Colonic mucosa (tissue), 4 donors: Measurements from ENCODE around the gene HUNK. TPM values are rescaled to one million over a fixed set of nuclear protein-coding genes. Genes with fewer than 3 reads are reported as not detected.

Experiments
- DNase-seq: peaks from one replicate; pipeline ENCODE4 v3.0.0-alpha.2; 2020
- H3K27ac ChIP-seq: fragments of 200-600 bp; one replicate; pipeline ENCODE4 v1.8.0; 2021
- H3K27me3 ChIP-seq: fragments of 200-600 bp; one replicate; pipeline ENCODE4 v1.8.0; 2021
- H3K36me3 ChIP-seq: fragments of 200-600 bp; one replicate; pipeline ENCODE4 v1.8.0; 2021
- H3K4me1 ChIP-seq: fragments of 200-600 bp; one replicate; pipeline ENCODE4 v1.8.0; 2021; ENCODE audit warnings: mild to moderate bottlenecking
- H3K4me3 ChIP-seq: fragments of 200-600 bp; one replicate; pipeline ENCODE4 v1.8.0; 2021
- H3K9ac ChIP-seq, 2 donors: one replicate each; pipeline ENCODE4 v1.7.0; 2013; ENCODE audit warnings: control low read depth in 2 of 2, low read depth in 2 of 2, low read length in 2 of 2
- H3K9me3 ChIP-seq: fragments of 200-600 bp; one replicate; pipeline ENCODE4 v1.8.0; 2021
- CTCF ChIP-seq: fragments of 200-600 bp; IDR thresholded peaks from one replicate; pipeline ENCODE4 v1.8.0; 2022; ENCODE audit warnings: antibody characterized with exemption, mild to moderate bottlenecking
- intact Hi-C: fragments of 100-400 bp; cut with DNase I; formaldehyde crosslinking; loops from one replicate; pipeline ENCODE4 v1.14.1; 2022
- total RNA-seq, 2 donors: library from RNA; stranded (reverse); fragmentation: NEBNext Ultra II Directional in 1 of 2; extraction: Animal tissue kit (Norgen Biotek cat#: 25700) in 1 of 2; gene quantifications; one replicate each; pipeline ENCODE4 v1.2.1, GENCODE V29; 2021
- donor health status: healthy.
- donor health status: DM: no; HTN: no; CAD: no.
- donor health status: DM: no; HTN: no; CAD: no.

HUNK gene
- total RNA-seq, 2 donors from 2014 or later, result 7.2 to 13.0 TPM

DNA sequence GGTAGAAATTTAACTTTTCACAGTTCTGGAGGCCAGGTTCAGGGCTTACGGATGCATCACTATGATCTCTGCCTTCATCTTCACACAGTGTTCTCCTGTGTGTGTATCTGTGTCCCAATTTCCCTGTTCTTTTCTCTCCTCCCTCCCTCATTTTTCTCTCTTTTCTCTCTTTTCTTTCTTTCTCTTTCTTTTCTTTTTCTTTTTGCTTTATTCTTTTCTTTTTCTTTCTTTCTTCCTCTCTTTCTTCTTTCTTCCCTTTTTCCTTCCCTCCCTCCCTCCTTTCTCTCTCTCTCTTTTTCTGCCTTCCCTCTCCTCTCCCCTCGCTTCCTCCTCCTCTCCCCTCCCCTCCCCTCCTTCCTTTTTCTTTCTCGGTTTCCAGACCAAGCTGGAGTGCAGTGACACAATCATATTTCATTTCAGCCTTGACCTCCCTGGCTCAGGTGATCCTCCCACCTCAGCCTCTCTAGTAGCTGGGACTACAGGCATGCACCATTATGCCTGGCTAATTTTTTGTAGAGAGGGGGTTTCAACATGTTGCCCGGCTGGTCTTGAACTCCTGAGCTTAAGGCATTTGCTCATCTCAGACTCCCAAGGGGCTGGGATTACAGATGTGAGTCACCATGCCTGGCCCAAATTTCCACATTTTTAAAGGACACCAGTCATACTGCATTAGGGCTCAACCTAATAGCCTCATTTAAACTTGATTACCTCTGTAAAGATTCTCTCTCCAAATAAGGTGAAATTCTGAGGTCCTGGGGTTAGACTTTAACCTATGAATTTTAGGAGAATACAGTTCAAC is 115.9 kb downstream of the HUNK start:
- Histone ChIP-seq H3K9ac (no peak overlapping the region), H3K36me3 (no peaks in the 10 kb centered on the region), H3K9me3 (no peaks in the 10 kb centered on the region), H3K27ac (no peak overlapping the region), H3K27me3 (no peaks in the 10 kb centered on the region), H3K4me1 (no peaks in the 10 kb centered on the region), H3K4me3 (no peak overlapping the region)
- no peak for TF ChIP-seq CTCF
- intact Hi-C loops, result loop anchor here (10.0 kb wide), 1 partner anchor 114 kb away; the partner anchor contains the start of gene HUNK
- DNase-seq, result no peak

- Histone ChIP-seq H3K27me3 (no peaks in the 10 kb centered on the region), H3K4me3 (no peak overlapping the region), H3K27ac (no peak overlapping the region), H3K9ac (no peak overlapping the region), H3K36me3 (no peaks in the 10 kb centered on the region), H3K9me3 (no peaks in the 10 kb centered on the region), H3K4me1 (no peaks in the 10 kb centered on the region)
- no peak for TF ChIP-seq CTCF
- no peak for DNase-seq
- intact Hi-C loops, result no loop called here
These were observed 118.8 kb downstream of the HUNK start for GRCh38 chr21:31991356-31992331.

- Histone ChIP-seq H3K4me1 (no peaks in the 10 kb centered on the region), H3K27me3 (no peaks in the 10 kb centered on the region), H3K4me3 (no peak overlapping the region), H3K27ac (no peak overlapping the region), H3K9ac (no peak overlapping the region), H3K9me3 (no peaks in the 10 kb centered on the region), H3K36me3 (no peaks in the 10 kb centered on the region)
- DNase-seq, result no peak
- no peak for TF ChIP-seq CTCF
- intact Hi-C loops, result no loop called here
These were observed 119.6 kb downstream of the HUNK start for GRCh38 chr21:31992391-31992790.

DNA sequence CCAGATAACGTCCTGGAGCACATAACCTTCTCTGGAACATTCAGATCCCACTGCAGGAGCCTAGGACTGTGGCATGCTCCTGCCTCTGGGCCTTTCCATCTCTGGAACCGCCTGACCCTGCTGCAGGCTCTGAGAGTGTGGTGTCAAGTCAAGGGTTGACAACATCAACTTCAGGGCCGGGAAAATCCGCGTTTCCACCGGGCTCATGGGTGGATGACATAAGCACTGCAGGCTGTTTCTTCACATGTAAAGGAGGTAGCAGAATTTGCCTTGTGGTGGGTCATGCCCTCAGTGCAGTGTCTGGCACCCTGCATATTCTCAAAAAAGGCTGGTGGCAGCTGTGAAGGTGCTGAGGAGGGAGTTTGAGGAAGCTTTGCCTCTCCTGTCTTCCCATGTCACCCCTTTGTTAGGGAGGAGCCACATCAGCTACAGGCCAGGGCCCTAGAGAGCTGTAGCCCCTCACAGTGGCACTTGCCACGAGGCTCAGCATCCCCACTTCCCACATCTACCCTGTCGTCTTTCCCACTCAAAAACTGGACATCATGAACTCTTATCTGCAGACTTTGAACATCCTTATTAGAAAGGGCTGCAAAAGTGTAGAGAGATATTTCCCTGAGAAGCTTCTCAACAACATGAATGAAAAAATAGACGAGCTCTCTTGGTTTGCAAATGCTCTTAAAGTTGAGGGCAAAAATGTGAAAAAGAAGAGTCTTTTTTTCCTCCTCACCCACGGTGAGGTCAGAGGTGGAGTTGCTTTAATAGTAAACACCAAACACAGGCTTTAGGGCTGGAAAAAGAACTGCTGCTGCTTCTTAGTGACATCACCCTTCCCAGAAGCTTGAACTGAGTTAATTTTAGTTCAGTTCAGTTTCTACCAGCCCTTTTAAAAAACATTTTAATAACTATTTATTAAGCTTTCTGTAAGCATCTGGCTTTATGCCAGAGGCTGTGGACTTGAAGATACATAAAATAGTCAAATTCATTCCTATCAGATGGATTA is 121.3 kb downstream of the HUNK start:
- Histone ChIP-seq H3K27me3 (no peaks in the 10 kb centered on the region), H3K4me3 (no peak overlapping the region), H3K36me3 (no peaks in the 10 kb centered on the region), H3K4me1 (no peaks in the 10 kb centered on the region), H3K9ac (no peak overlapping the region), H3K27ac (no peak overlapping the region), H3K9me3 (no peaks in the 10 kb centered on the region)
- TF ChIP-seq CTCF, result no peak
- DNase-seq, result no peak
- intact Hi-C loops, result no loop called here
